K562 (cell line): ENCODE measurements around the gene CDCA7L. TPM values are rescaled to one million over a fixed set of nuclear protein-coding genes. Genes with fewer than 3 reads are reported as not detected.

Source experiments
- ATAC-seq: fragments of 200-7000 bp; cut with Tn5 transposase; 3 replicates; pipeline ENCODE4 v1.9.1; 2020; ENCODE audit warnings: moderate library complexity
- BruUV-seq: library from RNA; stranded (reverse); fragments of 400-500 nt; replicated peaks from 2 replicates; lab custom pipeline; 2021; lab: Mats Ljungman, UMichigan
- CTCF ChIA-PET: fragments of 300-600 bp; formaldehyde crosslinking; extraction: SDS; loops from one replicate; lab custom pipeline; 2021; ENCODE audit warnings: low intra/inter-chr PET ratio; lab: Yijun Ruan, JAX
- POLR2A ChIA-PET: fragments of 300-600, 350-650 bp; sonication (Branson Sonifier 250); formaldehyde crosslinking; extraction: SDS; loops from one replicate; lab custom pipeline; 2021; ENCODE audit warnings: antibody characterized with exemption, inconsistent platforms; lab: Yijun Ruan, JAX
- DNase-seq, 4 experiments: peaks; one replicate each; pipeline versions ENCODE4 v3.0.0 to v3.0.0-alpha.2; 2011 to 2018; ENCODE audit warnings: low spot score in 3 of 4, mixed read lengths in 3 of 4; ENCODE audit errors: extremely low read depth in 1 of 4
- FAIRE-seq: peaks from 2 replicates; lab custom pipeline; 2011; peaks lifted over from hg19 to GRCh38; lab: Jason Lieb, UNC
- H2AFZ ChIP-seq: 2 replicates; pipeline ENCODE4 v1.6.0; 2011; ENCODE audit warnings: low read depth, low read length, control low read depth, inconsistent platforms
- H3K27ac ChIP-seq: fragments of 200-600 bp; 3 replicates; pipeline ENCODE4 v1.8.0; 2011; ENCODE audit warnings: low read depth, mild to moderate bottlenecking, control low read depth, inconsistent platforms, low read length, moderate library complexity, mixed read lengths; ENCODE audit errors: extremely low read depth
- H3K27me3 ChIP-seq, 2 experiments: fragments of 300-600 bp in 1 of 2; 2 replicates in 1 of 2; 3 replicates in 1 of 2; pipeline versions ENCODE4 v1.6.0 to v1.8.0; 2011; ENCODE audit warnings: inconsistent platforms in 2 of 2, low read length in 2 of 2, mild to moderate bottlenecking in 1 of 2, mixed read lengths in 1 of 2, moderate library complexity in 1 of 2; ENCODE audit not compliant: control insufficient read depth in 2 of 2, insufficient read depth in 2 of 2
- H3K36me3 ChIP-seq: fragments of 300-600 bp; 3 replicates; pipeline ENCODE4 v1.8.0; 2011; ENCODE audit warnings: mild to moderate bottlenecking, low read length, inconsistent platforms; ENCODE audit not compliant: control insufficient read depth, insufficient read depth
- H3K4me1 ChIP-seq, 2 experiments: fragments of 200-600 bp in 1 of 2; replicated peaks in 1 of 2; 2 replicates in 1 of 2; 3 replicates in 1 of 2; pipeline versions ENCODE4 v1.5.1 to v1.8.0; 2011; ENCODE audit warnings: inconsistent platforms in 2 of 2, low read length in 2 of 2, mild to moderate bottlenecking in 1 of 2, mixed read lengths in 1 of 2, moderate library complexity in 1 of 2; ENCODE audit not compliant: control insufficient read depth in 2 of 2, insufficient read depth in 2 of 2
- H3K4me2 ChIP-seq: 2 replicates; pipeline ENCODE4 v1.6.1; 2011; ENCODE audit warnings: low read length, control low read depth, inconsistent platforms, mixed read lengths; ENCODE audit not compliant: insufficient read depth
- H3K4me3 ChIP-seq: fragments of 200-600 bp; sonication (generic), shearing (Covaris generic); 2 replicates; pipeline ENCODE4 v1.5.1; 2016; ENCODE audit warnings: control low read depth, inconsistent platforms
- H3K79me2 ChIP-seq: fragments of 200-600 bp; 3 replicates; pipeline ENCODE4 v1.8.0; 2011; ENCODE audit warnings: low read length, inconsistent platforms; ENCODE audit not compliant: control insufficient read depth, insufficient read depth
- H3K9ac ChIP-seq, 2 experiments: 2 replicates each; pipeline versions ENCODE4 v1.6.0 to v1.6.1; 2011; ENCODE audit warnings: low read depth in 2 of 2, low read length in 2 of 2, control low read depth in 1 of 2, inconsistent platforms in 1 of 2, mild to moderate bottlenecking in 1 of 2, mixed read lengths in 1 of 2; ENCODE audit not compliant: insufficient read depth in 1 of 2
- H3K9me1 ChIP-seq: one replicate; pipeline ENCODE4 v1.6.0; 2011; ENCODE audit warnings: inconsistent platforms, mild to moderate bottlenecking, low read length, moderate library complexity; ENCODE audit not compliant: control insufficient read depth, insufficient read depth
- H3K9me3 ChIP-seq: replicated peaks from 2 replicates; pipeline ENCODE4 v1.5.1; 2011; ENCODE audit warnings: low read depth, low read length, inconsistent platforms; ENCODE audit not compliant: control insufficient read depth, insufficient read depth
- H4K20me1 ChIP-seq: replicated peaks from 2 replicates; pipeline ENCODE4 v1.6.1; 2011; ENCODE audit warnings: low read length, inconsistent platforms, mixed read lengths; ENCODE audit not compliant: control insufficient read depth, insufficient read depth
- CC2D1A ChIP-seq: fragments of 450-650 bp; IDR thresholded peaks from 2 replicates; pipeline ENCODE4 v1.6.1; 2017; ENCODE audit warnings: mild to moderate bottlenecking
- CREM ChIP-seq: IDR thresholded peaks from 2 replicates; pipeline ENCODE4 v1.6.1; 2014; ENCODE audit warnings: antibody characterized with exemption, low read depth
- FOXJ3 ChIP-seq: sonication (generic); formaldehyde crosslinking; IDR thresholded peaks from 2 replicates; pipeline ENCODE4 v1.4.0; 2020; ENCODE audit warnings: mild to moderate bottlenecking, missing genetic modification reagents
- GTF2B ChIP-seq: IDR thresholded peaks from 2 replicates; pipeline ENCODE4 v1.6.1; 2011; ENCODE audit not compliant: insufficient read length; ENCODE audit errors: extremely low read depth
- HINFP ChIP-seq: fragments of 450-650 bp; conservative IDR thresholded peaks from 2 replicates; pipeline ENCODE4 v1.6.1; 2016; ENCODE audit warnings: missing genetic modification characterization, low read depth, mild to moderate bottlenecking, control low read depth, missing compliant biosample characterization
- HMG20A ChIP-seq: fragments of 450-650 bp; formaldehyde crosslinking; conservative IDR thresholded peaks from 2 replicates; pipeline ENCODE4 v1.4.0; 2020; ENCODE audit warnings: mild to moderate bottlenecking, mixed read lengths
- KLF6 ChIP-seq: fragments of 250-450 bp; sonication (Bioruptor Pico); IDR thresholded peaks from 2 replicates; pipeline ENCODE4 v1.4.0; 2020; ENCODE audit warnings: mild to moderate bottlenecking, moderate library complexity, borderline replicate concordance
- MTA2 ChIP-seq: fragments of 450-650 bp; IDR thresholded peaks from 2 replicates; pipeline ENCODE4 v1.6.1; 2016; ENCODE audit warnings: low read depth
- MTF1 ChIP-seq: fragments of 250-450 bp; sonication (Bioruptor Pico); IDR thresholded peaks from 2 replicates; pipeline ENCODE4 v1.9.0; 2021; ENCODE audit warnings: moderate library complexity, mild to moderate bottlenecking, inconsistent platforms, borderline replicate concordance
- RFX5 ChIP-seq: IDR thresholded peaks from 2 replicates; pipeline ENCODE4 v1.6.1; 2011; ENCODE audit warnings: low read depth, mild to moderate bottlenecking, improper control_type of control experiment, low read length
- TCF15 ChIP-seq: fragments of 250-450 bp; sonication (Bioruptor Pico); IDR thresholded peaks from 2 replicates; pipeline ENCODE4 v1.8.0; 2022; ENCODE audit warnings: moderate library complexity, mild to moderate bottlenecking, inconsistent platforms
- YY1 ChIP-seq, 3 experiments: IDR thresholded peaks; 2 replicates each; pipeline ENCODE4 v1.6.1; 2011; ENCODE audit warnings: low read length in 2 of 3, mild to moderate bottlenecking in 2 of 3, moderate library complexity in 2 of 3, borderline replicate concordance in 1 of 3, control low read depth in 1 of 3, low read depth in 1 of 3; ENCODE audit not compliant: insufficient read depth in 3 of 3, insufficient replicate concordance in 2 of 3, control insufficient read depth in 1 of 3, insufficient read length in 1 of 3; ENCODE audit errors: extremely low read depth in 1 of 3
- ZNF354B ChIP-seq: fragments of 250-450 bp; sonication (Bioruptor Pico); IDR thresholded peaks from 2 replicates; pipeline ENCODE4 v1.4.0; 2020
- ZNF436 ChIP-seq: fragments of 250-450, 450-650 bp; sonication (Bioruptor Pico); formaldehyde crosslinking; IDR thresholded peaks from 2 replicates; pipeline ENCODE4 v1.7.0; 2020; ENCODE audit warnings: mild to moderate bottlenecking
- ZNF668 ChIP-seq: fragments of 250-450 bp; sonication (Bioruptor Pico); IDR thresholded peaks from 2 replicates; pipeline ENCODE4 v1.8.0; 2022; ENCODE audit warnings: mild to moderate bottlenecking, inconsistent platforms
- WGBS: fragments of 100-300 bp; shearing (Covaris generic); methylation state at CpG from one replicate; pipeline ENCODE4 v1.1.6; 2016; ENCODE audit warnings: low coverage, mixed read lengths; ENCODE audit not compliant: insufficient coverage; ENCODE audit errors: missing lambda C conversion rate; 5-methylcytosine and 5-hydroxymethylcytosine counted together
- in situ Hi-C: fragments of 300-500 bp; cut with MboI; formaldehyde crosslinking; loops from 4 replicates; pipeline ENCODE4 v1.15.0; 2018; ENCODE audit warnings: inconsistent platforms, mixed read lengths
- intact Hi-C: fragments of 100-400 bp; cut with micrococcal nuclease; formaldehyde crosslinking; loops from 2 replicates; pipeline ENCODE4 v1.14.2; 2022
- polyA plus RNA-seq, 8 experiments: library from polyadenylated mRNA; depleted of rRNA in 4 of 8; stranded (reverse) in 5 of 8; unstranded in 3 of 8; fragments of >200 nt; fragmentation: Nextera tagmentation in 2 of 8; fragmentation: Illumina TruSeq in 1 of 8; extraction: Ambion mirVana in 2 of 8; extraction: Trizol in 1 of 8; gene quantifications; 2 replicates each; pipeline versions ENCODE4 v1.2.1 to v1.2.3, GENCODE V29; 2011 to 2014; ENCODE audit warnings: inconsistent platforms in 1 of 8, missing spikeins in 1 of 8
- total RNA-seq, 7 experiments: library from RNA; depleted of rRNA in 6 of 7; stranded (reverse); fragments of >200 nt in 6 of 7; fragmentation: Illumina TruSeq in 2 of 7; extraction: Trizol in 2 of 7; gene quantifications; 2 replicates each; pipeline versions ENCODE4 v1.2.1 to v1.2.3, GENCODE V29; 2011 to 2021; ENCODE audit warnings: low replicate concordance in 1 of 7

The CDCA7L gene
- total and polyA plus RNA-seq, 9 of the 15 experiments (the other 6 are each of a cell fraction or from before 2014, with no cell fraction given) = 1.9 to 32.4 (median 3.1) TPM

- in situ Hi-C loops = no loop called here
- WGBS = 16% methylated on average over 14 of the region's 14 CpGs
- Histone ChIP-seq H3K9me3 (no peaks in the 10 kb centered on the region), H3K27me3 (peaks cover 2 to 41% of the 10 kb centered on the region in 2 experiments; a peak in 3 of 5 replicates), H3K79me2 (no peaks in the 10 kb centered on the region), H3K9me1 (no peaks in the 10 kb centered on the region), H3K9ac (no peak overlapping the region), H2AFZ (no peak overlapping the region), H3K4me3 (no peak overlapping the region), H4K20me1 (no peaks in the 10 kb centered on the region), H3K27ac (no peak overlapping the region), H3K4me1 (no peaks in the 10 kb centered on the region), H3K4me2 (no peak overlapping the region), H3K36me3 (no peaks in the 10 kb centered on the region; the same call in 2 of the 3 replicates)
- DNase-seq = no peak
- ATAC-seq = no peak
- no peak for FAIRE-seq
- intact Hi-C loops = no loop called here
- CTCF ChIA-PET = no interaction called here
- BruUV-seq = no TSS peak
- TF ChIP-seq KLF6 (CRISPR knock-in tag) = no peak
- no peak for TF ChIP-seq ZNF668 (CRISPR knock-in tag)
- no peak for TF ChIP-seq TCF15 (CRISPR knock-in tag)
- TF ChIP-seq GTF2B = no peak
- TF ChIP-seq ZNF354B (CRISPR knock-in tag) = no peak
- TF ChIP-seq HINFP = no peak
- no peak for TF ChIP-seq FOXJ3 (CRISPR knock-in tag)
- no peak for TF ChIP-seq MTA2
- TF ChIP-seq RFX5 = no peak
- no peak for TF ChIP-seq MTF1 (CRISPR knock-in tag)
- TF ChIP-seq YY1 (IDR thresholded peaks at IDR 0.05; ENCODE audit: borderline replicate concordance in 1 of 3, control insufficient read depth in 1 of 3, extremely low read depth in 1 of 3, insufficient read depth in 3 of 3, insufficient read length in 1 of 3, insufficient replicate concordance in 2 of 3, low read depth in 1 of 3, low read length in 2 of 3) = no peak
- TF ChIP-seq CC2D1A = no peak
- no peak for TF ChIP-seq CREM
- TF ChIP-seq ZNF436 (CRISPR knock-in tag) = no peak
- TF ChIP-seq HMG20A (CRISPR knock-in tag) = no peak
- POLR2A ChIA-PET = no interaction called here
Observed at GRCh38 chr7:21903020-21903786, 42.5 kb downstream of the CDCA7L start.
